MM.1S (cell line): ENCODE results near the gene RXFP1.
A peak's percentile ranks its signal among the peaks of the same experiment; 100 is the strongest.

Source experiments
- CTCF ChIP-seq: fragments of 300-600 bp; sonication (generic); IDR thresholded peaks from 2 replicates; pipeline ENCODE4 v1.5.1; 2016; ENCODE audit warnings: antibody characterized with exemption, low read length, mixed read lengths
- EZH2 ChIP-seq: fragments of 300-600 bp; sonication (generic); optimal IDR thresholded peaks from 2 replicates; pipeline ENCODE3; 2017; ENCODE audit warnings: low read depth, mild to moderate bottlenecking, antibody characterized with exemption, low read length, mixed read lengths
- EZH2phosphoT487 ChIP-seq: fragments of 300-600 bp; sonication (generic); IDR thresholded peaks from 2 replicates; pipeline ENCODE4 v1.6.1; 2018; ENCODE audit warnings: antibody characterized with exemption, low read length

DNA sequence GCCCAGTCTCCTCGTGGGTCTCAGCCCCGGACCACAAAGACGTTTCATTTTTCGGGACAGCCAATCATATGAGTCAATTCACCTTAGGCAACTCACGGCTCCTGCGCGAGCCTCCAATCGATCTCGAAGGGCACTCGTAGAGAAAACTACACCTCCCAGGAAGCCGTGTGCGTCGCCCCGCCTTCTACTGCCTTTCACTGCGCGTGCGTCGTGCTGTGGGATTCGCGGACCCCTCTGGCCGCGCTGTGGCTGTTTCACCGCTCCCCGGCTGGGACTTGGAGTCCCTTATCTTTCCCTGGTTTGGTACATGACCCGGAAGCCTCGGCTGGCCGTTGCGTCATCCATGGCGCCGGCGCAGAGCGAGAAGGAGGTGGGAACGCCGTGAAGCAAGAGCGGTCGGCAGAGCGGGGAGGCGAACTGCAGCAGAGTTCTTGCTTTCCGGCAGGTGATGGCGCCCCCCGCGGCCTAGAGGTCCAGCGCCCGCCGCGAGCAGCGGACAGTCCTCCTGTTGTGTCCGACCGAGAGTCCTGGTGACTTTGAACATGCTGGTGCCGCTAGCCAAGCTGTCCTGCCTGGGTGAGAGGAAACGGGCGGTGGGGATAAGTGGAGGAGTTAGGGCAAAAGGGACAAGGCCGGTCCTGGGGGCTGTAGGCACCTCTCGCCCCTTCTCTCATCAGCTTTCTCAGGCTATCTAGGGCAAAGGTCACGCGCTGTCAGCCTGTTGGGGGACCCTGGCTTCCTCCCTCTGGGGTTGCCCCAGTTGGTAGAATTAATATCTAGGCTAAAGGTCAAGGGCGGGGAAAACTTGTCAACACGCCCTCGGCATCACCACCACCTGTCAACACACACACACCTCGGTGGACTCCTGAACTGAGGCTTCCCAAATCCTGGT is 150.5 kb downstream of the RXFP1 start, which contains the start of gene ETFDH:
- peak; percentile 75 for TF ChIP-seq CTCF
- no peak for TF ChIP-seq EZH2
- no peak for TF ChIP-seq EZH2phosphoT487
